Measurements from ENCODE around the gene MFAP3L. TPM values are rescaled to one million over a fixed set of nuclear protein-coding genes. Genes with fewer than 3 reads are reported as not detected.

MFAP3L gene
- total and polyA plus RNA-seq, 8 donors, result 0.76 to 4.1 (median 2.1) TPM

GRCh38 chr4:170003071-170004070, 22.8 kb downstream of the MFAP3L start:
- intact Hi-C loops (cut with DNase I), result no loop called here
- Histone ChIP-seq H3K36me3 (no peaks in the 10 kb centered on the region), H3K4me1 (no peaks in the 10 kb centered on the region), H3K4me3 (no peak overlapping the region), H3K27me3 (no peaks in the 10 kb centered on the region), H3K27ac (no peak overlapping the region), H3K9me3 (no peaks in the 10 kb centered on the region)
- no peak for FAIRE-seq
- TF ChIP-seq, protein P1, sequence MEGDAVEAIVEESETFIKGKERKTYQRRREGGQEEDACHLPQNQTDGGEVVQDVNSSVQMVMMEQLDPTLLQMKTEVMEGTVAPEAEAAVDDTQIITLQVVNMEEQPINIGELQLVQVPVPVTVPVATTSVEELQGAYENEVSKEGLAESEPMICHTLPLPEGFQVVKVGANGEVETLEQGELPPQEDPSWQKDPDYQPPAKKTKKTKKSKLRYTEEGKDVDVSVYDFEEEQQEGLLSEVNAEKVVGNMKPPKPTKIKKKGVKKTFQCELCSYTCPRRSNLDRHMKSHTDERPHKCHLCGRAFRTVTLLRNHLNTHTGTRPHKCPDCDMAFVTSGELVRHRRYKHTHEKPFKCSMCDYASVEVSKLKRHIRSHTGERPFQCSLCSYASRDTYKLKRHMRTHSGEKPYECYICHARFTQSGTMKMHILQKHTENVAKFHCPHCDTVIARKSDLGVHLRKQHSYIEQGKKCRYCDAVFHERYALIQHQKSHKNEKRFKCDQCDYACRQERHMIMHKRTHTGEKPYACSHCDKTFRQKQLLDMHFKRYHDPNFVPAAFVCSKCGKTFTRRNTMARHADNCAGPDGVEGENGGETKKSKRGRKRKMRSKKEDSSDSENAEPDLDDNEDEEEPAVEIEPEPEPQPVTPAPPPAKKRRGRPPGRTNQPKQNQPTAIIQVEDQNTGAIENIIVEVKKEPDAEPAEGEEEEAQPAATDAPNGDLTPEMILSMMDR (IDR thresholded peaks at IDR 0.05), result no peak
- no peak for DNase-seq
- no peak for ATAC-seq
- WGBS, 2 donors, result 91% methylated on average over 12 of the region's 12 CpGs

DNA sequence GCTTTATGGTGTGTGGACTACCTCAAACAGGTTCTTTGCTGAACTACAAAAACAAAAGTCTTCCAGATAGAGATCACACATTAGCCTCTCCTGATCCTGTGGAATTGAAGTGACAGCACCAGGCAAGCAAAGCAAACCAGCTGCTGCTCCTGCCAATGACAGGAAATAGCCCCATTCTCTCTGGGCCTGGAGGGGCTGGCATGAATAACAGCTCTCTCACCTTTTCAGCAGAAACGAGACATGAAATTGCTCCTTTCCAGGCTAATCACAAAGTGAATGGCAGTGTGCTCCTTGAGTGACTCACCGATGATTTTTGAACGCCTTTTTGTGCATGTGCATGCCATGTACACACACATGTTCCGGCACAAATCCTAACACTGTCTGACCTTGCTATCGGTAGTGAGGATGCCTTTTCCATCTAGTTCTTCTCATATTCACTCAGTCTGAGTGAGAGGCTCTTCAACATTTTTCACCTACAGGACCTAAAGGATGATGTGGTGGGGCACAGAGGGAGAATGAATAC, 24.4 kb downstream of the MFAP3L start:
- 85% methylated on average over 5 of the region's 5 CpGs for WGBS, 2 donors

GRCh38 chr4:170001011-170001744, 25.0 kb downstream of the MFAP3L start:
- Histone ChIP-seq H3K9me3 (no peaks in the 10 kb centered on the region), H3K4me3 (no peak overlapping the region), H3K36me3 (no peaks in the 10 kb centered on the region), H3K27me3 (no peaks in the 10 kb centered on the region), H3K27ac (no peak overlapping the region), H3K4me1 (no peaks in the 10 kb centered on the region)
- TF ChIP-seq, protein P1 (IDR thresholded peaks at IDR 0.05), result no peak
- intact Hi-C loops (cut with DNase I), result no loop called here
- WGBS, 2 donors, result 63 to 64% methylated on average over 3 of the region's 3 CpGs
- DNase-seq, result no peak
- FAIRE-seq, result no peak
- ATAC-seq, result no peak

More for the DNA sequence above, 24.4 kb downstream of the MFAP3L start:
- Histone ChIP-seq H3K27me3 (no peaks in the 10 kb centered on the region), H3K27ac (no peak overlapping the region), H3K4me1 (no peaks in the 10 kb centered on the region), H3K9me3 (no peaks in the 10 kb centered on the region), H3K4me3 (no peak overlapping the region), H3K36me3 (no peaks in the 10 kb centered on the region)
- ATAC-seq, result no peak
- FAIRE-seq, result no peak
- TF ChIP-seq, protein P1 (IDR thresholded peaks at IDR 0.05), result no peak
- intact Hi-C loops (cut with DNase I), result no loop called here
- no peak for DNase-seq

DNA sequence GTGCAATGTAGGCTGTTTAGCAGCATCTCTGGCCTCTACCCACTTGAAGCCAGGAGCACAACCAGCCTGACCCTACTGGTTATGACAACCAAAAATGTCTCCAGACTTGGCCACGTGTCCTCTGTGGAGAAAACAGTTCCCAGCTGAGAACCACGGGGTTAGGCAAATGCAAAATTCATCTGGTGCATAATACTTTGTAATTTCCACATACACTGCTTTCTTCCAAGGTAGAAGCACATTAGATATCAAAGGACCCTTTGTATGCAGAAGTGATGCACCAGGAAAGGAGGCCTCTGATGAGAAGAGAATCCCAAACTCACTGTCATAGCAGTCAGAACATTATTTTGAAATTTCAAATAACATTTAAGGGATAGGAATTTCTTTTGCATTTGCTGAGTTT, 26.3 kb downstream of the MFAP3L start:
- Histone ChIP-seq H3K4me1 (no peaks in the 10 kb centered on the region), H3K36me3 (no peaks in the 10 kb centered on the region), H3K9me3 (no peaks in the 10 kb centered on the region), H3K27me3 (no peaks in the 10 kb centered on the region), H3K27ac (no peak overlapping the region), H3K4me3 (no peak overlapping the region)
- intact Hi-C loops (cut with DNase I), result no loop called here
- TF ChIP-seq, protein P1 (IDR thresholded peaks at IDR 0.05), result no peak
- FAIRE-seq, result no peak
- no peak for ATAC-seq
- DNase-seq, result no peak
- WGBS, 2 donors, result 78 to 86% methylated on average over 2 of the region's 2 CpGs
